Stimulated activated CD8-positive, alpha-beta memory T cell treated with anti-CD3 and anti-CD28 coated beads, Interleukin-7, amount 100 ng/mL, for 1 hour (primary cell): ENCODE results near the gene APC2.
"Not testable (repeated sequence)": the region's sequence is repeated elsewhere in the genome, so short reads cannot be mapped to it uniquely, and the experiment has no call there.

Source experiments
- DNase-seq, 2 donors: peaks; one replicate each; pipeline ENCODE4 v3.0.0-alpha.2; 2020; ENCODE audit warnings: low read depth in 2 of 2

Gene APC2

GRCh38 chr19:1412995-1413800 is 36.7 kb upstream of the APC2 start:
- no peak for DNase-seq

- no peak for DNase-seq
Observed at GRCh38 chr19:1416014-1416841, 33.7 kb upstream of the APC2 start.

DNA sequence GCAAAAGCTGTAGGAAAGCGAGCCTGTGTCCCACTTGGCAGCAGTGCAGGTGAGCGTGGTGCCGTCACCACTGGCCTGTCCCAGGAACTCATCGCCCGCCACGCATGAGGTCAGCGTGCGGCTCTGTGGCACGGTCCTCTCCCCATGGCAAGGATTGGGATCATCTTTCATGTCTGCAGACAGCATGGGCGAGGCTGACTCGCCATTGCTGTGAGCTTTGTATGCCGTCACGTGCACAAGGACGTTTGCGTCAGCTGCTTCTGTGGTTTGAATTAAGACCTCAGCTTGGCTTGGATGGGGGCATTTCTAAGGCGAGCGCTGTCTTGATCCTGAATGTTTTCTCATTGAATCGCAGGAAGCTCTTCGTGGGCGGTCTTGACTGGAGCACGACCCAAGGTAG is 32.8 kb upstream of the APC2 start:
- no peak for DNase-seq

DNA sequence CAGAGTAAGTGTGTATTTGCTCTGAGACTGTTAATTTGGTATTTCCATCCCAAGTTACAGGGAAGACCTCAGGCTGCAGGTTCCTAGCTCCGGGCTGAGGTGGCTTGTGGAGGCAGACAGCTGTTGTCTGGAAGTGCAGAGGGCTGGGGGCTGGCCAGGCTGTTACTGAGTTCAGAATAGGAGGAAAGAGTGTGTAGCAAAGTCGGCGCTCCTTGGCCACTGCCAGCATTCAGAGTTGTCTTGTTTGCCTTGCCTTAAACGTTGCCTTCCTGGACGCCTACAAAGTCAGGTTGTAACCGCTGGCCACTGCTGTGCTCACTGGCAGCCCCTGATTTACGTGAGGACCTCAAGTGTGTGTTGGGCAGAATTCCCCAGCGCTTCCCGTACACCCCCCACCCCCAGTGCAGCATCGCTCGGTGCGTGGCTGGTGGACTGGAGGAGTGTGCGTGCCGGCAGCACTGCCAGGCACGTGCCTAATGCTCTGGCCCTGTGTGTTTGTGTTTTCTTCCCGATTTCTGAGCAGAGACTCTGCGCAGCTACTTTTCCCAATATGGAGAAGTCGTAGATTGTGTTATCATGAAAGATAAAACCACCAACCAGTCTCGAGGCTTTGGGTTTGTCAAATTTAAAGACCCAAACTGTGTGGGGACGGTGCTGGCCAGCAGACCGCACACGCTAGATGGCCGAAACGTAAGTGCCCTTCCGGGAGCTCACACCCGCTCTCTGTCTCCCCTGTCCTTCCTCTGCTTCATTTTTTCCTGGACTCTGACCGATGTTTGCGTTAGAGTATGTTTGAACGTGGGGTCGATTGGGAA is 32.0 kb upstream of the APC2 start:
- DNase-seq = no peak

GRCh38 chr19:1418496-1418775 is 31.5 kb upstream of the APC2 start:
- no peak for DNase-seq

- DNase-seq = no peak
Observed at GRCh38 chr19:1418951-1419738, 30.8 kb upstream of the APC2 start.

DNA sequence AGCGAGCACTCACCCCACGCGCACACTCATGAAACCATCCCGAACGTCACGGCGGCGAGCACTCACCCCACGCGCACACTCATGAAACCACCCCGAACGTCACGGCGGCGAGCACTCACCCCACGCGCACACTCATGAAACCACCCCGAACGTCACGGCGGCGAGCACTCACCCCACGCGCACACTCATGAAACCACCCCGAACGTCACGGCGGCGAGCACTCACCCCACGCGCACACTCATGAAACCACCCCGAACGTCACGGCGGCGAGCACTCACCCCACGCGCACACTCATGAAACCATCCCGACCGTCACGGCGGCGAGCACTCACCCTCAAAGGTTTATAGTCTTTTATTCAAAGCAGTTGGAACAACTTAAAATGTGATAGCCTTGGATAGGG is 29.8 kb upstream of the APC2 start:
- DNase-seq = not testable (repeated sequence)

DNA sequence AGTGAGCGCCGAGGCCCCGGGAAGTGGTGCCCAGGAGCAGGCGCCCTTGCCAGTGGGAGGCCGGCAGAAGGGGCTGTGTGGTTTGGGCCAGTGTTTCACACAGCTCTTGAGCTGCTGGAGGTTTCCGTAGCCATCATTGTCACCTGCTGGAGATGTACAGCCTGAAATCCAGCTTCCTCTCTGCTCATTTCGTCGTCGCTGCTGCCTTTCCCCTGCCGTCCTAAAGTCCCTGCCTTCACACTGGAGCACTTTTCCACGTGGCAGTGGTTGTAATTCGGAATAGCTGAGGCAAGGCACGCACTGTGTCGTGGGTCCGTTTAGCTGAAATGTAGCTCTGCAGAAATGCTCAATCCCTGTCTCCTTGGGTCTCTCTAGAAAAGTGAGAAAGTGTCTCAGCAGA is 29.3 kb upstream of the APC2 start:
- no peak for DNase-seq

- no peak for DNase-seq
Observed at GRCh38 chr19:1421218-1421957, 28.5 kb upstream of the APC2 start.

GRCh38 chr19:1421958-1422305 is 28.0 kb upstream of the APC2 start:
- DNase-seq = no peak

- DNase-seq = no peak
Observed at GRCh38 chr19:1422360-1422759, 27.6 kb upstream of the APC2 start.

DNA sequence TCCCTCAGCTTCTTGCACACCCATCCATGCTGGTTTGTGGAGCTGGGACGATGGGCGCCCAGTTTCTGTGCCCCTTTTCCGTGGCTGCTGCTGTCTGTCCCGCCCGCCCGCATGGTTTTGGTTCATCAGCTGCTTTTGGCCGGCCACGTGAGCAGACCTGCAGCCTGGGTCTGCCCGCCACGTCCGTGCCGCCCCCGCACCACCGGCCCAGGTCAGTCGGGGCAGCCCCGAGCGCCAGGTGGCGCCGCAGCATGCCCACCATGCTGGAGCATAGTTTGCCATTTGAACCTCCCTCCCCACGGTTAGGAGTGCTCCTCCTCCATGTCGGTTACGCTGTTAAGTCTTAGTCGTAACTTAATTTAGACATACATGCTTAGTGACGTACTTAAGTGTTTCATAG is 27.0 kb upstream of the APC2 start:
- DNase-seq = no peak

- DNase-seq = no peak
Observed at GRCh38 chr19:1423436-1424191, 26.3 kb upstream of the APC2 start.

- DNase-seq = no peak
Observed at GRCh38 chr19:1424192-1424955, 25.5 kb upstream of the APC2 start.

- DNase-seq = no peak
Observed at GRCh38 chr19:1425102-1425837, 24.7 kb upstream of the APC2 start.

DNA sequence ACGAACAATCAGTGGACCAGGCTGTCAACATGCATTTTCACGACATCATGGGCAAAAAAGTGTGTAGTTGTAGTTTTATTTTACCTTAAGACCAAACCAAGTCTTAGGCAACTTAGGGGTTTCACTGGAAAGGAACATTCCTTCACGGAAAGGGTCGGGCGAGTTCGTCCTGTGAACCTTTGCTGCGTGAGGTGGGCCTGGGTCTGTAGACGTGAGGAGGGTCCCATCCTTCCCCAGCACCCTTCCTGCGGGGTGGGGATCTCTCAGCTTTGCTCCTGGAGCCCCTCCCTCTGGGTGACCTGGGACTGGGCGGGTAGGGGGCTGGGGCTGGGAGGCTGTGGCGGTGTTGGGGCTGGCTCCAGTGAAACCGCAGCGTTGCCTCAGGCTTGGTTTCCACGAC is 24.0 kb upstream of the APC2 start:
- DNase-seq = no peak

DNA sequence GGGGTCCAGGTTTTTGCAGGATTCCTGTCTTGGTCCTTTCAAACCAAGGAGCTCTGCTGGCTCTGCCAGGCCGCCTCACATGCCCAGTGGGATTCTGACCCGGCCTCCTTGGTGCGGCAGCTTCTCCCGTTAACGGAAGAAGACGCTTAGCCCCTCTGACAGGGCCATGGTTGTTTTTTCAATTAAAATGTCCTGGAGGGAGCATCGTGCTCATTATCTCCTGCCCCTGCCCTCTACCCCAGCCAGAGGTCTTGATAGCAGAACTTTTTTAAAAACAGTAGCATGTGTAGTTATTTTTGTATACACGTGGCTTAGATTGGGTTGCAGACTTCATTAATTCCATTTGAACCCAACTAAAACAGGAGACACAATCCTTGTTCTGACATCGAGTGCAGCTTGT is 23.2 kb upstream of the APC2 start:
- no peak for DNase-seq

DNA sequence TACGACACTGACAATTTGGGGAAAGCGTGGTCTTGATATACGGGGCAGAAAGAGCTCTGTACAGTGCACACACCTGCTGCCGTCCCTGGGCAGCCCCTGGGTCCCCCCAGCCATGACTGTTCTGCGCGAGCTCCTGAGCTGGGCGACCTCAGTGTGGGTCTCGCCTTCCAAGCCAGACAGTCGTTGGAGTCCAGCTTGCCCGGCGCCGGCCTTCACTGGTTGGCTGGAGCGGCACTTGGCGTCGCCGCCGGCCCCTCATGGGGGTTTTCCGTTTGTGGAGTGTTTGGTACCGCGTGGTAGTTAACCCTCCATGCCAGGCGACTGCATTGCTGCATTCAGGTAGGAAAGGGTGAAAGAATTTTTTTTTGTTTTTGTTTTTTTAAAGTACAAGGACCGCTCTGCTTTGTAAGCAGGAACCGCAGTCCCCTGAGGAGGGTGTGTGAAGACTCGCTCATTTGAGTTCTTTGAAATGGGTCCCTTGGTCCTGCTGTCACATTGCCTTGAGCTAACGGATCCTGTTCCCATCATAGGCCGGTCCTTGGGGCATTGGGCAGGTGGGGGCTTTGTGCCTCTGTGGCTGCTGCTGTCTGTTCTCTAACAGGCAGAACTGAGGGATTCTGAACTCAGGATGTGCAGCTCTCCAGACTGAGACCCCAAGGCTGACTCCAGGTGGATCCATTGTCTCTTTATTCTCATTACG is 22.6 kb upstream of the APC2 start:
- no peak for DNase-seq
